HG03060 (cell line): Measurements from ENCODE around the gene ARHGAP15.

ENCODE experiments used
- ATAC-seq: cut with Tn5 transposase; IDR thresholded peaks from one replicate; pipeline ENCODE4 v1.9.1; 2021; ENCODE audit warnings: low read depth, moderate number of reproducible peaks; ENCODE audit not compliant: unreplicated experiment

The ARHGAP15 gene

GRCh38 chr2:143218621-143219020, 89.4 kb downstream of the ARHGAP15 start:
- no peak for ATAC-seq

- no peak for ATAC-seq
These were observed 90.0 kb downstream of the ARHGAP15 start for GRCh38 chr2:143219266-143219665.

- ATAC-seq = no peak
These were observed 94.3 kb downstream of the ARHGAP15 start for GRCh38 chr2:143223556-143223955.

GRCh38 chr2:143225931-143226330, 96.7 kb downstream of the ARHGAP15 start:
- ATAC-seq = no peak

DNA sequence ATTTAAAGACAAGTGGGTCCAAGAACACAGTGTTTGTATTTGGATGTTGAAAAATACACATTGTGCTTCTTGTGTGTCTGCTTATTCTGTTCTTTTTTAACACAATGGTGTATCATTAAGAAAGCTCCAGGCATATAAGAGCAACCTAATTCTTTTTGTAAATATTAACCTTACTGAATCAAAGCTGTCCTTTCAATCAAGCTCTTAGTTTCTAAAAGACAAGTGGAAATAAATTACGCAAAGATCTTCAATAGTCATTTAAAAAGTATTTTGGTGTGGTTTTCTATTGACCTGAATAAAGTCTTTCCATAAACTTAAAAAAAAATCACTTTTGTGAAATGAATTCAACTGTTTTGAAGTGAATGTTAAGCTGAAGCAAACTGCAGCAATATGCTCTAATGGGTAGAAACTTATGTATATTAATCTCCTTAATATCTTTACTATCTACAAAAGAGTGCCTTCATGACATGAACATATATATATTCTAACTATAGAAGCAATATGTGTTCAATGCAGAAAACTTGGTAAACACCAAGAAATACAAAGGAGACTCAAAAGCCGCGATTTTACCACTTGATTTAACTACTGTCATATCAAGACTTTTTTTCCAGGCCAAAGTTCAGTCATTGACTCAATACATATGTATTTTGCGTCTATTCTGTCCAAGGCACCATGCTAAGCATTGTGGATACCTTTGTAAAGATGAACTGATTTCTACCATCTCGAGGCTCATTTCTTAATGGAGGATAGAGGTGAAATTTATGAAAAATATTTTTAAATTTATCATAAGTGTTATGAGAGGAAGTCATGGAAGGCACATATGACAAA, 97.7 kb downstream of the ARHGAP15 start:
- ATAC-seq = no peak

GRCh38 chr2:143229411-143229810, 100.2 kb downstream of the ARHGAP15 start:
- no peak for ATAC-seq

DNA sequence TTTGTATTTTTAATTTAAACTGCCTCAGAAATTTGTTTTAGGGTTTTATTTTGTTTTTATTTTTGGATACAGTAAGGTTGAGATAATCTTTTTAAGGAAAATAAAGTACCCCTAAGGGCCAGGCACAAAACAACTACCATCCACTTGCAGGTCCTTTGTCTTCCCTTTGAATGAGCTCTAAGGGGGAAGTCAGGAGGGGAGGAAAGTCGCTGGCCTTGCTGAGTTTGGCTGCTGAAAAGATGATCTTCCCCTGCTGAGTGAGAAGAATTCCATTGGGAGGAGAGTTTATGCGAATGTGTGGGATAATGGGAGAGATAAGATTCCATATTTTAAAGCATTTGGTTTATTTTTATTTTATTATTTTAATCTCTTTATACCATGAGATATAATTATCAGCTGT, 100.7 kb downstream of the ARHGAP15 start:
- no peak for ATAC-seq

DNA sequence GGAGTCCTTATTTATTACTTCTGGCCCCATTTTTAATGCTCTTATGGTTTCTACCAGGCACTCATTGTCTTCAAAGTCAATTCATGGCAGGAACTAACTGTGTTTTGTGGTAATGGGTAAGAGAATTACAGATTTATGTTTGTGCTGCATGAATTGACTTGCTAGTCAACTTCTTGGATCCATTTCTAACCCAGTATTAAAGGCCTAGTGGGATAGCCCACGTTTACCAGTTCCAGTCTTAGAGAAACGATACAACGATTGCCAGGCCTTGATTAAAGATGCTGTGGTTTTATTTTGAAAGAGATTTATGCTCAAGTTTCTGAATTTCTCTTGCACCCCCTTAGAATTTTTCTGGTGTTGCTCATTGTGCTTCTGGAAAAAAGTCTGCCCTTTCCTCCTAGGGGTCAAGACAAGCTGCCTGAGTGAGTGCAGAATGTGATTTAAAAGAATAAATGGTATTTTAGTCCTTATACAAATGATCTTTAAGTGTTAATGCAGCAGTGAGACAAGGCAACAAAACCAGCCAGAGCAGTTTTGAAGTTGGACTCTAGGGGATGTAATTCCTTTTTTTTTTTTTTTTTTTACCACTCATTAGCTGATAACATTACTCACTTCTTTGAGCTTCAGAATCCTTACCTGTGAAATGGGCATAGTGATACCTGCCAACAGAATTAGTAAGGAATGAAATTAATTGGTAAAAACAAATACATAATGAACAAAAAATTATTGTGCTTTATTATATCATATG, 101.5 kb downstream of the ARHGAP15 start:
- ATAC-seq = no peak

DNA sequence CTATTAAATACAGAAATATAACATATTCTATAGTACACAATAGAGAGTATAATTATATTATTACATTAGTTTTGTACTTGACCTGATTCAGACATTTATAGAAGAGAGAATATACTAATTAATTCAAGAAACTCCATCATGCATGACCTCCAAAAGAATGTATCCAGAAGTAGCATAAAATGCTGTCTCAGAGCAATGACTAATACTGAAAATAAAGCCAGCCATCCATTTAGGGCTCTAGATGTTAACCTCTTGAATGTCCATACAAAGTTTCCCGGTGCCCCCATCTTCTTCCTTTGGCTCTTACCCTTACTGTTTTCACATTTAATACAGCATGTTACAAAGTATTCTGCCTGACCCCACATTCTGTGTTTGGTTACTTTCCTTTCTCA, 102.0 kb downstream of the ARHGAP15 start:
- ATAC-seq = no peak

- no peak for ATAC-seq
These were observed 108.0 kb downstream of the ARHGAP15 start for GRCh38 chr2:143237146-143237777.

GRCh38 chr2:143241403-143242088, 112.3 kb downstream of the ARHGAP15 start:
- no peak for ATAC-seq

DNA sequence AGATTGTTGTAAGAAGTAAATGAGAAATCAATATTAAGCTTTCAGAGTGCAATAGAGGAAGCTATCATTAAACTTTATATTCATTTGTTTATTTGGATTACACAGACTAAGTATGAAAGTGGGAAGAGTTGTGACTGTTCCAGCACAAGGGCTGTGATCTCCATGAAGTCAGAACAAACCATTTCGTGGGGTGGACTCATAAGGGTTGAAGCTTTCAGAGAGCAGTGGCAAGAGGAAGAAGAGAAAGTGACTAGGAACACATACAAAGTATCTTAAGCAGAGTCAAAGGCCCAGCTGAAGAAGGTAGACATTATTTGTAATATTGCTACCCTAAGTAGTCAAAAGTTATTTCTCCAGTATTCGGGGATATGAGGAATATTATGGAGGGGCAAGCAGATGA, 117.0 kb downstream of the ARHGAP15 start:
- ATAC-seq = no peak

- no peak for ATAC-seq
These were observed 117.9 kb downstream of the ARHGAP15 start for GRCh38 chr2:143246815-143247744.

GRCh38 chr2:143248631-143249030, 119.4 kb downstream of the ARHGAP15 start:
- no peak for ATAC-seq

DNA sequence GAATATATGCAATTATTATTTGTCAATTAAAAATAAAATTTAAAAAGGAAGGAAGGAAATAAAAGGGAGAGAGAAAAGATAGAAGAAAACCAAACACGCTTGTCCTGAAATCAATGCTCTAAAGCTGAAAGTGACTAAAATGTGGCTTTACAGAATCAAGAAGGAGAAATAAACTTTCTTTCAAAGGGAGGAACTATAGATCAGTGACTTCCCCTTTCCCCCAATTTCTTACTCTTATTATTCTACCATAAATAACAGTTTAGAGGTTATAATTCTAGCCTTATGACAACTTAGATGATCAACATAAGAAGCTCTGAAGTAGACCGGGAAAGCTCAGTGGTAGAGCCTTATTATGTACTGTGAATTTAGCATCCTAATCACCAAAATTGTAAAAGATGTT, 122.5 kb downstream of the ARHGAP15 start:
- ATAC-seq = no peak

GRCh38 chr2:143252138-143252907, 123.1 kb downstream of the ARHGAP15 start:
- ATAC-seq = no peak

- no peak for ATAC-seq
These were observed 124.9 kb downstream of the ARHGAP15 start for GRCh38 chr2:143254110-143254509.

DNA sequence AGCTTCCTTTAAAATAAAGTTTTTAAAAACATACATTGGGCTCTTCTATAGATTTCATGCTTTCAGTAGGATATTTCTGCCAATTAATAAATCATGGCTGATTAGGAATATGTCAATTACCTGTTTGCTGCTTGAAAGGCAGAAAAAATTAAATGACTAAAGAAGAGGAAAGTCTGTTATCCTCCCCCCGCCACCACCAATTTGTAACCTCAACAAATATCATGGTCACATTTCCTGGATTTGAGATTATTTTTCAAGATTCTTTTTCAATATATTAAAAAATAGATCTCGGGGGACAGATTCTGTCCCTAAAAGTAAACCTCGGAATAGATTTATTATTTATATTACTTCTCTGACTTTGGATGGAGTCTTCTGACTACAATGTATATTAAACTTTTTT, 125.9 kb downstream of the ARHGAP15 start:
- ATAC-seq = no peak

GRCh38 chr2:143255899-143256298, 126.7 kb downstream of the ARHGAP15 start:
- ATAC-seq = no peak
